GM12878 (cell line): ENCODE measurements around the gene UBA6. TPM values are rescaled to one million over a fixed set of nuclear protein-coding genes. Genes with fewer than 3 reads are reported as not detected.

Experiments
- ATAC-seq: fragments of 200-7000 bp; cut with Tn5 transposase; 3 replicates; pipeline ENCODE4 v1.9.1; 2020; ENCODE audit warnings: mild to moderate bottlenecking, moderate library complexity
- BruUV-seq: library from RNA; stranded (reverse); fragments of 400-500 nt; replicated peaks from 2 replicates; lab custom pipeline; 2021; lab: Mats Ljungman, UMichigan
- CTCF ChIA-PET: fragments of 300-600 bp; sonication (Branson Sonifier 250); formaldehyde crosslinking; extraction: SDS; loops from one replicate; lab custom pipeline; 2021; ENCODE audit warnings: inconsistent platforms; lab: Yijun Ruan, JAX
- POLR2A ChIA-PET: fragments of 350-600 bp; formaldehyde crosslinking; extraction: SDS; loops from one replicate; lab custom pipeline; 2021; ENCODE audit warnings: inconsistent platforms; lab: Charles Lee
- RAD21 ChIA-PET: fragments of 300-600 bp; sonication (Branson Sonifier 250); formaldehyde crosslinking; loops from one replicate; lab custom pipeline; 2023; ENCODE audit warnings: antibody characterized with exemption; ENCODE audit not compliant: unreplicated experiment; lab: Charles Lee
- SMC1A ChIA-PET: fragments of 300-600 bp; sonication (Branson Sonifier 250); formaldehyde crosslinking; loops from one replicate; lab custom pipeline; 2023; ENCODE audit not compliant: unreplicated experiment, uncharacterized antibody; lab: Charles Lee
- DNase-seq: peaks from one replicate; pipeline ENCODE4 v3.0.0-alpha.2; 2011; ENCODE audit warnings: low read depth, low spot score
- FAIRE-seq: peaks from 3 replicates; lab custom pipeline; 2011; peaks lifted over from hg19 to GRCh38; lab: Jason Lieb, UNC
- H2AFZ ChIP-seq: 2 replicates; pipeline ENCODE4 v1.6.0; 2011; ENCODE audit warnings: low read depth, low read length, control low read depth; ENCODE audit not compliant: control insufficient read depth
- H3K27ac ChIP-seq: 2 replicates; pipeline ENCODE4 v1.5.1; 2011; ENCODE audit warnings: control low read depth; ENCODE audit not compliant: control insufficient read depth, insufficient read depth
- H3K27me3 ChIP-seq, 2 experiments: replicated peaks in 1 of 2; 2 replicates each; pipeline versions ENCODE4 v1.6.0 to v1.6.1; 2011; ENCODE audit warnings: low read length in 1 of 2; ENCODE audit not compliant: control insufficient read depth in 2 of 2, insufficient read depth in 2 of 2
- H3K36me3 ChIP-seq, 2 experiments: 2 replicates each; pipeline ENCODE4 v1.5.1; 2011; ENCODE audit warnings: low read length in 1 of 2; ENCODE audit not compliant: control insufficient read depth in 2 of 2, insufficient read depth in 2 of 2
- H3K4me1 ChIP-seq: 2 replicates; pipeline ENCODE4 v1.6.1; 2011; ENCODE audit warnings: mild to moderate bottlenecking, low read length, moderate library complexity, mixed read lengths; ENCODE audit not compliant: control insufficient read depth, insufficient read depth
- H3K4me2 ChIP-seq: 2 replicates; pipeline ENCODE4 v1.6.0; 2011; ENCODE audit warnings: control low read depth; ENCODE audit not compliant: control insufficient read depth, insufficient read depth
- H3K4me3 ChIP-seq: fragments of 200-600 bp; sonication (generic); 2 replicates; pipeline ENCODE4 v1.5.1; 2016
- H3K79me2 ChIP-seq: 2 replicates; pipeline ENCODE4 v1.6.0; 2011; ENCODE audit warnings: low read length; ENCODE audit not compliant: control insufficient read depth, insufficient read depth
- H3K9ac ChIP-seq: 2 replicates; pipeline ENCODE4 v1.8.0; 2011; ENCODE audit warnings: low read length, control low read depth, mixed read lengths; ENCODE audit not compliant: control insufficient read depth, insufficient read depth
- H3K9me3 ChIP-seq: replicated peaks from 3 replicates; pipeline ENCODE4 v1.5.1; 2011; ENCODE audit warnings: mild to moderate bottlenecking, low read length; ENCODE audit not compliant: control insufficient read depth, insufficient read depth
- H4K20me1 ChIP-seq: 2 replicates; pipeline ENCODE4 v1.6.0; 2011; ENCODE audit not compliant: control insufficient read depth, insufficient read depth
- ASH2L ChIP-seq: fragments of 300-600, 200-600 bp; sonication (generic); IDR thresholded peaks from 2 replicates; pipeline ENCODE4 v1.6.1; 2017; ENCODE audit warnings: low read depth, mild to moderate bottlenecking, borderline replicate concordance
- CBFB ChIP-seq: IDR thresholded peaks from 2 replicates; pipeline ENCODE4 v1.6.1; 2016; ENCODE audit warnings: antibody characterized with exemption, low read depth
- CUX1 ChIP-seq: IDR thresholded peaks from 2 replicates; pipeline ENCODE4 v1.6.1; 2012; ENCODE audit warnings: improper control_type of control experiment, low read depth, low read length; ENCODE audit not compliant: insufficient replicate concordance
- ESRRA ChIP-seq: IDR thresholded peaks from 2 replicates; pipeline ENCODE4 v1.6.1; 2012; ENCODE audit warnings: mild to moderate bottlenecking, low read length, improper control_type of control experiment
- ETV6 ChIP-seq, 2 experiments: fragments of 450-650 bp in 1 of 2; IDR thresholded peaks in 1 of 2; conservative IDR thresholded peaks in 1 of 2; 2 replicates each; pipeline ENCODE4 v1.6.1; 2014; ENCODE audit warnings: antibody characterized with exemption in 1 of 2, borderline replicate concordance in 1 of 2, low read depth in 1 of 2, mild to moderate bottlenecking in 1 of 2, moderate library complexity in 1 of 2
- IKZF1 ChIP-seq: fragments of 450-650 bp; conservative IDR thresholded peaks from 2 replicates; pipeline ENCODE4 v1.6.1; 2017; ENCODE audit warnings: antibody characterized with exemption, mild to moderate bottlenecking
- LARP7 ChIP-seq: fragments of 450-650 bp; IDR thresholded peaks from 2 replicates; pipeline ENCODE4 v1.6.1; 2017; ENCODE audit warnings: mild to moderate bottlenecking
- SMAD5 ChIP-seq: IDR thresholded peaks from 2 replicates; pipeline ENCODE4 v1.6.1; 2016; ENCODE audit warnings: antibody characterized with exemption, low read depth
- SMC3 ChIP-seq: IDR thresholded peaks from 2 replicates; pipeline ENCODE4 v1.6.1; 2011; ENCODE audit warnings: low read length, improper control_type of control experiment, borderline replicate concordance
- SREBF2 ChIP-seq: IDR thresholded peaks from 2 replicates; pipeline ENCODE4 v1.6.1; 2012; ENCODE audit warnings: mild to moderate bottlenecking, low read length
- WRNIP1 ChIP-seq: IDR thresholded peaks from 2 replicates; pipeline ENCODE4 v1.6.1; 2011; ENCODE audit warnings: low read depth, low read length, improper control_type of control experiment, borderline replicate concordance
- WGBS: methylation state at CpG from one replicate; pipeline ENCODE4 v1.1.6; 2016; ENCODE audit warnings: low lambda C conversion rate; ENCODE audit not compliant: insufficient replicate concordance, insufficient coverage; ENCODE audit errors: missing lambda C conversion rate; 5-methylcytosine and 5-hydroxymethylcytosine counted together
- in situ Hi-C: fragments of 300-500 bp; cut with MboI; formaldehyde crosslinking; loops from 9 replicates; pipeline ENCODE4 v1.14.3; 2018; ENCODE audit warnings: mixed read lengths
- intact Hi-C: fragments of 100-400 bp; cut with micrococcal nuclease; formaldehyde crosslinking; loops from one replicate; pipeline ENCODE4 v1.14.2; 2022; ENCODE audit not compliant: unreplicated experiment
- polyA plus RNA-seq, 11 experiments: library from polyadenylated mRNA; depleted of rRNA in 4 of 11; unstranded in 6 of 11; stranded (reverse) in 5 of 11; fragments of >200 nt; fragmentation: Nextera tagmentation in 4 of 11; fragmentation: Illumina TruSeq in 1 of 11; extraction: Ambion mirVana in 4 of 11; extraction: Trizol in 1 of 11; gene quantifications; 1 replicate in 1 of 11; 2 replicates in 10 of 11; pipeline versions ENCODE4 v1.2.1 to v1.2.3, GENCODE V29; 2011 to 2016; ENCODE audit warnings: inconsistent platforms in 2 of 11, missing spikeins in 2 of 11, low read depth in 1 of 11
- total RNA-seq, 4 experiments: library from RNA; depleted of rRNA in 3 of 4; stranded (reverse); fragments of >200 nt in 3 of 4; fragmentation: Illumina TruSeq in 1 of 4; extraction: Trizol in 1 of 4; gene quantifications; 2 replicates each; pipeline versions ENCODE4 v1.2.1 to v1.2.3, GENCODE V29; 2013 to 2021

UBA6 gene
- total and polyA plus RNA-seq, 10 of the 15 experiments (the other 5 are each of a cell fraction or from before 2014, with no cell fraction given), result 7.9 to 70.6 (median 34.7) TPM

GRCh38 chr4:67616478-67616877 lies 84.5 kb downstream of the UBA6 start:
- Histone ChIP-seq H3K4me2 (no peak overlapping the region), H3K9me3 (peaks cover 2% of the 10 kb centered on the region; the same call in 2 of the 3 replicates), H3K9ac (no peak overlapping the region), H3K27ac (no peak overlapping the region), H3K4me3 (no peak overlapping the region), H3K4me1 (peaks cover 4% of the 10 kb centered on the region; the same call in 1 of the 2 replicates), H4K20me1 (no peaks in the 10 kb centered on the region), H3K36me3 (peaks cover 2 to 9% of the 10 kb centered on the region in 2 experiments; a peak in 3 of 4 replicates), H3K27me3 (no peaks in the 10 kb centered on the region), H2AFZ (no peak overlapping the region), H3K79me2 (no peaks in the 10 kb centered on the region)
- DNase-seq, result no peak
- SMC1A ChIA-PET, result interaction anchor here (1.1 kb wide), 1 partner anchor 66 kb away, joined by 3 read pairs; no protein-coding TSS in a partner anchor
- WGBS, result 100% methylated on average over 1 of the region's 1 CpG
- no peak for TF ChIP-seq CBFB
- CTCF ChIA-PET, result interaction anchor here (1.0 kb wide), 1 partner anchor 8 kb away, joined by 3 read pairs; no protein-coding TSS in a partner anchor
- intact Hi-C loops, result no loop called here
- POLR2A ChIA-PET, result no interaction called here
- BruUV-seq, result no TSS peak
- no peak for FAIRE-seq
- in situ Hi-C loops, result no loop called here
- no peak for ATAC-seq
- RAD21 ChIA-PET, result no interaction called here

- H3K4me3 ChIP-seq, result no peak overlapping the region
- H3K27ac ChIP-seq, result no peak overlapping the region
- ATAC-seq, result no peak
- POLR2A ChIA-PET, result no interaction called here
- no peaks in the 10 kb centered on the region for H3K27me3 ChIP-seq
- no peak overlapping the region for H2AFZ ChIP-seq
- H3K9ac ChIP-seq, result no peak overlapping the region
- RAD21 ChIA-PET, result no interaction called here
- SMC1A ChIA-PET, result no interaction called here
- H3K4me1 ChIP-seq, result peaks cover 4% of the 10 kb centered on the region; the same call in 1 of the 2 replicates
- DNase-seq, result no peak
- WGBS, result 97% methylated on average over 5 of the region's 5 CpGs
- in situ Hi-C loops (no loop called here), intact Hi-C loops (no loop called here)
- FAIRE-seq, result no peak
- H3K9me3 ChIP-seq, result peaks cover 4% of the 10 kb centered on the region; the same call in 2 of the 3 replicates
- BruUV-seq, result no TSS peak
- H3K36me3 ChIP-seq, result peaks cover 2 to 4% of the 10 kb centered on the region in 2 experiments; a peak in 3 of 4 replicates
- CTCF ChIA-PET, result interaction anchor here (0.9 kb wide), 1 partner anchor 86 kb away, joined by 3 read pairs; no protein-coding TSS in a partner anchor
- no peaks in the 10 kb centered on the region for H3K79me2 ChIP-seq
- H4K20me1 ChIP-seq, result no peaks in the 10 kb centered on the region
- H3K4me2 ChIP-seq, result no peak overlapping the region
- TF ChIP-seq WRNIP1 (no peak), ASH2L (no peak), CUX1 (no peak), ETV6 (conservative IDR thresholded peaks at IDR 0.05 in 1 of 2, IDR thresholded peaks at IDR 0.05 in 1 of 2; ENCODE audit: borderline replicate concordance in 1 of 2, low read depth in 1 of 2) (no peak), LARP7 (no peak), SMAD5 (no peak), SREBF2 (no peak), SMC3 (no peak), IKZF1 (no peak), ESRRA (no peak)
These were observed 85.8 kb downstream of the UBA6 start for GRCh38 chr4:67615119-67615518.
